GM12891 (cell line): ENCODE data around the gene MIEN1.

Experiments
- PAX5 ChIP-seq: IDR thresholded peaks from 2 replicates; pipeline ENCODE4 v1.6.1; 2011; ENCODE audit warnings: low read length, moderate library complexity, mild to moderate bottlenecking; ENCODE audit not compliant: insufficient read depth, severe bottlenecking
- POLR2A ChIP-seq: IDR thresholded peaks from 2 replicates; pipeline ENCODE4 v1.6.1; 2011; ENCODE audit warnings: low read depth, low read length, control low read depth
- POLR2AphosphoS5 ChIP-seq: IDR thresholded peaks from 2 replicates; pipeline ENCODE4 v1.6.1; 2011; ENCODE audit warnings: low read depth, low read length, control low read depth
- POU2F2 ChIP-seq: IDR thresholded peaks from 2 replicates; pipeline ENCODE4 v1.6.1; 2011; ENCODE audit warnings: low read depth, mild to moderate bottlenecking, control low read depth, low read length, moderate library complexity
- TAF1 ChIP-seq: IDR thresholded peaks from 2 replicates; pipeline ENCODE4 v1.6.1; 2011; ENCODE audit warnings: low read depth, low read length, control low read depth

DNA sequence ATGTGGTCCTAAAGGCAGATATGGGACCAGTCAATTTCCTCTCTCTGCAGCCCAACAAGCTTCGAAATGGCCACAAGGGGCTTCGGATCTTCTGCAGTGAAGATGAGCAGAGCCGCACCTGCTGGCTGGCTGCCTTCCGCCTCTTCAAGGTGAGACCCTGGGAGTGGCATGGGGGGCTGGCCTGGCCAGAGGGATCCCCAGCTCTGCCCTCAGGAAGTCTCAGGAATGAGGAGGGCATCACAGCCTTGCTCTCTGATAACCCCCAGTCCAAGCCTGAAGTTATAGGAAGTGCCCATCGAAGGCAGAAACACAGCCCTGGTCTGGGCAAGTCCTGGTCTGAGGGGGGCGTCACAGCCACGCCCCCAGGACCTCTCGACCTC, 14.5 kb upstream of the MIEN1 start:
- TF ChIP-seq POLR2AphosphoS5 (no peak), TAF1 (no peak), POLR2A (no peak), POU2F2 (no peak), PAX5 (no peak)
